NCI-H510A treated with DMSO at 0.1 percent for 48 hours (cell line): ENCODE data around the gene LENG9.
"Not testable (repeated sequence)": the region's sequence is repeated elsewhere in the genome, so short reads cannot be mapped to it uniquely, and the experiment has no call there.

Experiments used
- DNase-seq: peaks from one replicate; lab custom pipeline; 2025; lab: John Stamatoyannopoulos, UW

LENG9 gene

DNA sequence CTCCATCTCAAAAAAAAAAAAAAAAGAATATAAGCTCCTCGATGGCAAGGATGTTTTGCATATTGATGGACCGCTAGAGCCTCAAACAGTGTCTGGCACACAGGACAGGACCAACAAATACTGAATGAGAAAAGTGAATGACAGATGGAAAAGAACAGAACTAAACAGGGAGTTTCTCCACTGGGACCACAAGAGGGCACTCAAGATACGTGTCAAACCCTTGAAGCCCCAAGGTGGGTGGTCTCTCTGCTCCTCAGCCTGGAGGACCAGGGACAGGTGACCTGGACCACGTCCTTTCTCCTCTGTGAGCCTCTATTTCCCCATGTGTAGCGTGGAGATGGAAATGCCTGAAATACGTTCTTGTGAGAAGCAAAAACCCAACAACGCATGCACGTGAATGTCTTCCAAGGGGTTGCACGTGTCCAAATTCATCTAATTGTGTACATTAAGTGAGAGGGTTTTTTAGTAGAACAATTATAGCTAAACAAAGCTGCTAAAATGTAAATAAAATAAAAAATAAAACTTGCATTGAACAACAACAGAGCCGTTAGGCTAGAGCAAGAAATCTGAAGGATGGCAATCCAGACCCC, 15.2 kb upstream of the LENG9 start:
- peak; percentile 12 for DNase-seq

GRCh38 chr19:54477650-54478049, 14.1 kb upstream of the LENG9 start:
- DNase-seq, result no peak

DNA sequence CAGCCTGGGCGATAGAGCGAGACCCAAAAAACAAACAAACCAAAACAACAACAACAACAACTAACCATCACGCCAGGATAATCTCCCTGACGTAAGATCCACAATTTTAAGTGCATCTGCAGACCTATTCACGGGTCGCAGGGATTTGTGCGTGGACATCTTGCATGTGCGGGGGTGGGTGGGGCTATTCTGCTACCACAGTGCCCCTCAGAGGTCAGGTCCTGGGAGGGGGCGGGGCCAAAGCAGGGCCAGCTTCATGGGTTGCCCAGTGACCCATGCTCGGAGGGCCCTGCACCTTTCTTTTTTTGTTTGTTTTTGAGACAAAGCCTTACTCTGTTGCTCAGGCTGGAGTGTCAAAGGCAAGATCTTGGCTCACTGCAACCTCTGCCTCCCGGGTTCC, 12.1 kb upstream of the LENG9 start:
- DNase-seq, result no peak

GRCh38 chr19:54473892-54474372, 10.4 kb upstream of the LENG9 start:
- DNase-seq, result no peak

- DNase-seq, result no peak
These were observed 9.7 kb upstream of the LENG9 start, which contains the start of gene CDC42EP5 for GRCh38 chr19:54473071-54473891. Gene CDC42EP5 (minus strand): TSS chr19:54473296. CDS start chr19:54465547, 7,749 bp downstream.

DNA sequence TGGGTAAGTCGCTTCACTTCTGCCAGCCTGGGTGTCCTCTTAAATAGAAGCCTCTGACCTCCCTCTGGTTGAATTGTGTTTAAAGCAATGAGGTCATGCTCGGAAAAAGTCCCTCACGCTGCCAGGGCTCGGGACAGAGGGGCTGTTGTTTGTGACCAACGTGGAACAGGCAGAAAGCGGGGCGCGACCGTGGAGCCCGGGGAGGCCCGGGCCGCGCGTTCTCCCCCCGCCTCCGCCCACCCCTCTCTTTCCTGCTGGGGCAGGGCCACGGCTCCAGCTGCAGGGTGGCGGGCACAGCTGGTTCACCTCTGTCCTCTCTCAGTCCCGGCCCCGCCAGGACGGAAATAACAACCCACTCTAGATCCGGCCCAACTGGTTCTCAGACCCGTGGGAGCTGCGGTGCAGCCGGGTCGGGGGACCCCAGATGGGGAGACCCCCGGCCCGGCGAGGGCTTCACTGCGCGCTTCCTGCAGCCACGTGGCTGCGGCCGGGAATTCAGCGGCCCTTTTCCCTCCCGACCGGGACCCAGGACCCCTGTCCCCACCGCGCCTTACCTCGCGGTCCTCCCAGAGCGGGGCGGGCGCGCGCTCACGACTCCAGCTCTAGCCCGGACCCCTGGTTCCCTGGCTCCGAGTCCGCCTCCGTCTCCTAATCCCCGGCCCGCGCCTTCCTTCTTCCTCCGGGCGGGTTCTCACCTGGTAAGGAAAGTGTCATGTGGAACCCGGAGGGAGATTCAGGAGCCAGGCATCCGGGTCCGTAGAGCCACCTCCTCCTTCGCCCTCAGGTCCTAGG, 7.6 kb upstream of the LENG9 start:
- DNase-seq, result no peak

DNA sequence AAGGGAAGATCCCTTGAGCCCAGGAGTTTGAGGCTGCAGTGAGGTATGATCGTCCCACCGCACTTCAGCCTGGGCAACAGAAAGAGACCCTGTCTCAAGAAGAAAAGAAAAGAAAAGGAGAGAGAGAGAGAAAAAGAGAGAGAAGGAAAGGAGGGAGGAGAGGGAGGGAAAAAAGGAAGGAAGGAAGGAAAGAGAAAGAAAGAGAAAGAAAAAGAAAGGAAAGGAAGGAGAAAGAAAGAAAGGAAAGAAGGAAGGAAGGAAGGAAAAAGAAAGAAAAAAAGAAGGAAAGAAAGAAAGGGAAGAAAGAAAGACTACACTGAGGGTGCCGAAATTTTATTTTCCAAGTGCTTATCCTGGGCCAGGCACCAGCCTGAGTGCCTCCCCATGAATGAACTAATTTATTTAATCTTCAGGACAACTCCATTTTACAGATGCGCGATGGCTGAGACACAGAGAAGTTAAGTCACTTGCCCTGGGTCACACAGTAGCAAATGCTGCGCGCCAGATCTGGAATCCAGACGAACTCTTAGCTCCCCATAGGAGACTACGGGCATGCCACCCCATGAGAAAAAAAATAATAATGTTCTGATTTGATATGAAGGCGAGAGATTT, 6.8 kb upstream of the LENG9 start:
- no peak for DNase-seq

GRCh38 chr19:54469496-54469934, 5.9 kb upstream of the LENG9 start:
- no peak for DNase-seq

DNA sequence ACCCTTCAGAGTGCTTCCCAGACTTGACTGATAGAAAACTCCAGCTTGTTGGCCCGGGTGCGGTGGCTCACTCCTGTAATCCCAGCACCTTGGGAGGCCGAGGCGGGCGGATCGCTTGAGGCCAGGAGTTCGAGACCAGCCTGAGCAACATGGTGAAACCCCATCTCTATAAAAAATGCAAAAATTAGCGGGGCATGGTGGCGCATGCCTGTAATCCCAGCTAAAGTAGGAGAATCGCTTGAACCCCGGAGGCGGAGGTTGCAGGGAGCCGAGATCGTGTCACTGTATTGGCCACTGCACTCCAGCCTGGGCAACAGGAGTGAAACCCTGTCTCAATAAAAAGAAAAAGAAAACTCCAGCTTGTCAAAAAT, 2.5 kb upstream of the LENG9 start:
- DNase-seq, result not testable (repeated sequence)

GRCh38 chr19:54465426-54466109, 2.0 kb upstream of the LENG9 start:
- DNase-seq, result no peak

DNA sequence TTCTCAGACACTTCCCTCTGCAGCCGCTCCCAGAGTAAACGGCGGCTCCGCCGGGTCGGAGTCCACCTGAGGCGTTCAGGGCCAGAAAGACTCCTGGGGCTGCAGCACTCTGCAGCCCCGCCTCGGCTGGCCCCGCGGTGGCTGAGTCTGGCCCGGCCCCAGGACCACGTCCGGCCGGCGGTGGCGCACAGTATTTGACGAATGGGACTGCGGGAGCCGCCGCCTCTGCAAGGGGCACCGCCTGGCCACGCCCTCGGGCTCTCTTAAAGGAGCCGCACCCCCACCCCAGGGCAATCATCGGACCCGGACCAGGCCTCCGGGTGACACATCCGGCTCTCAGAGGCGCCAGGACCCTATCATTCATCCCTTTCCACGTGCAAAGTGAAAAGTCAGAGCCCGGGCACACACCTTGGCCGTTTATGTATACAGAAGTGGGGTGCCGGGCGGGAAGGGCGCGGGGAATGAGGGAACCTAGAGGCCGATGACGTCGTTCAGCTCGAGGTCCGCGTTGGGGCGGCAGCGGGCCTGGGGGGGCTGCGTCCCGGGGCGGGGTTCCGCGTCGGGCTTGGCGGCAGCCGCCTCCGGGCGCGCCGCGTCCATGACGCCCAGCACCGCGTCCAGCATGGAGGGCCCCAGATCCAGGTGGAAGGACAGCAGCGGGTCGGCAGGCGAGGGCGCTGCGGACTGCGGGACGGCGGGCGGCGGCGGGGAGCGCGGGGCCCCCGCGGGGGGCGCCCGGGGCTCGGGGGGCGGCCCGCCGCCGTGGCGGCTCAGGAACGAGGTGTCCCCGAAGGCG, 1.2 kb upstream of the LENG9 start:
- peak; percentile 51 for DNase-seq

- DNase-seq, result peak; percentile 47
These were observed 559 bp upstream of the LENG9 start for GRCh38 chr19:54464044-54464629.

- no peak for DNase-seq
These were observed 685 bp downstream of the LENG9 start for GRCh38 chr19:54462655-54463530.

DNA sequence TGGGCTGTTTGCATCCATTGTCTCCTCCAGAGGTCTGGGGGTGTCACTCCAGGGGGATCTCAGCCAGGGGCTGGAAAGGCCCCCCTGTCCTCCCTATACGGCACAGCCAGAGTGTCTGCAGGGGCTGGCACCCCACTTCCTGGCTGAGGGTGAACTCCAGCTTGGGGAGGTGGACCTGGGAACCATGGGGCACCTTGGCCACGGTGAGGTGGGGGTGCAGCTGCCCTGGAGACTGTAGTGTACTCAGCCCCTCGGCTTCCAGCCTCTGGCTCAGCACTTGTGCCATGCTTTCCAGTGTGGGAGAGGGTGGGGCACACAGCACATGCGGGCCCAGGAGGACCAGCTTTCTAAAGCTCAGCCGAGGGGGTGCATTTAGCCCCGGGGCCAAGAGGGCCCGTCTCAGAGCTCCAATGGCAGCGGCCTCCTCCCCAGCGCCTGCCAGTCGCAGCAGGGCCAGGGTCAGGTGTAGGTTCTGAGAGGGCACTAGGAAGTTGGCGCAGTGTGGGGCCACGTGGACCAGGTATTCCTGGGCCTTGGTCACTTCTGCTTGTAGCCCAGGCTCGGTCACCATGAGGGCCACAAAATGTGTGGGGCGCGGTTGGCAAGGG, 1.4 kb downstream of the LENG9 start:
- no peak for DNase-seq

- no peak for DNase-seq
These were observed 2.0 kb downstream of the LENG9 start for GRCh38 chr19:54461613-54462012.

DNA sequence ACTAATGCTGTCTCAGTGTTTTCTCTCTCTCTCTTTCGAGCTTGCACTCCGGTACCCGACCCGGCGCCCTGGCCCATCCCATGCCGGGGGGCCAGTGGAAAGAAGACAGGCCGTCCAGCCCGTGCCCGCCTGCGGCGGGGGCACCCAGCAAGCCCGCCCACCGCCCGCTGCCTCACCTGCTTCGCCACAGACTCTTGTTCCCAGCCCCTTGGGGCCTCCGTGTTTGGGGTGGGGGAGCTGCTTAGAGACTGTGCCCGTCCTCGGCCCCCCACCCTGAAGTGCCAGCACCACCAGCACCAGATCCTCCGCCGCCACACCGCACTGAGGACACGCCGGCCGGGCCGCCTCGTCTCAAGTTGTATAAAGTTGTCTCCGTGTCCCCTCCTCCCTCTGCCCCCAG, 2.4 kb downstream of the LENG9 start:
- no peak for DNase-seq

DNA sequence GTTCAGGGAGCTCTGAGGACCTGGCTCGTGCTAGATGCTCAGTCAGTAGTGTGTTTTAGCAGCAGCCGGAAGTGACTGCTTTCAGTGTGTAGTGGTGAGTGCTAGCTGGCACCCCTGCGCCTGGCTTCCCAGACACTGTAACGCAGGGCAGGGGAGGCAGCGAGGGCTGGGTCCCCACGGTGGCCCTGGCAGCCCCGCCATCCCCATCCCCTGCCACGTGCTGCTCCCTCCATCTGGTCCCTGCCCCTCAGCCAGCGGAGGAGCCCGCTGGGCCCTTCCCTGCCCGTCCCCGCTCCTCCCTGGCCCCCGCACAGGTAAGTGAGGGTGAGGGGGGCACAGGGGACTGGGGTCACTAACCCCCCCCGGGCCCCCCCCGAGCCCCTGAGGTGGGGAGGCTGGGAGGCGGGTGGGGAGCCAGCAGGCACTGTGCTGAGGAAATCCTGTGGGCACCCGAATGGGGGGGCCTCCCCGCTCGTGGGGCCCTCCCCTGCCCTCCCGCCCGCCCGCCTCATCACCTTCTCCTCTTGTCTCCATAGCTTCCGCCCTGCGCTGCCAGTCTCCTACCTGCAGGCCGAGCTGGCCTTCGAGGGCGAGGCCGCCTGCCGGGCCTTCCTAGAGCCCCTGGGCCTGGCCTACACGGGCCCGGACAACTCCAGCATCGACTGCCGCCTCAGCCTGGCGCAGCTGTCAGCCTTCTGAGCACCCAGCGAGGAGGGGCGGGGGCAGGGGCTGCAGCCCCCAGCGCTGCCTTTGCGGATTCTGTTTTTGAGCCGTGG, 3.2 kb downstream of the LENG9 start:
- DNase-seq, result no peak
